Sigmoid colon (tissue), 7 donors: ENCODE data around the gene PLP2. TPM values are rescaled to one million over a fixed set of nuclear protein-coding genes. Genes with fewer than 3 reads are reported as not detected.

Experiments used
- DNase-seq: peaks from one replicate; pipeline ENCODE4 v3.0.0-alpha.2; 2019
- H3K27ac ChIP-seq, 4 donors: fragments of 200-600 bp; sonication (generic); one replicate each; pipeline ENCODE4 v1.5.1; 2016 to 2019; ENCODE audit warnings: mild to moderate bottlenecking in 1 of 4
- H3K27me3 ChIP-seq, 3 donors: fragments of 200-600 bp; sonication (generic); one replicate each; pipeline ENCODE4 v1.5.1; 2019; ENCODE audit warnings: mild to moderate bottlenecking in 1 of 3
- H3K36me3 ChIP-seq, 4 donors: fragments of 200-600 bp; sonication (generic); one replicate each; pipeline ENCODE4 v1.5.1; 2016 to 2019
- H3K4me1 ChIP-seq, 4 donors: fragments of 200-600 bp; sonication (generic); one replicate each; pipeline ENCODE4 v1.5.1; 2017 to 2019
- H3K4me3 ChIP-seq, 4 donors: fragments of 200-600 bp; sonication (generic); one replicate each; pipeline ENCODE4 v1.5.1; 2017 to 2019; ENCODE audit warnings: mild to moderate bottlenecking in 2 of 4, moderate library complexity in 1 of 4
- H3K9me3 ChIP-seq, 4 donors: fragments of 200-600 bp in 3 of 4; sonication (generic) in 3 of 4; one replicate each; pipeline versions ENCODE4 v1.5.1 to v1.6.1; 2013 to 2019
- CTCF ChIP-seq, 4 experiments: fragments of 450-650 bp in 3 of 4; fragments of 200-600 bp in 1 of 4; IDR thresholded peaks; one replicate each; pipeline ENCODE4 v1.5.1; 2016 to 2019; ENCODE audit warnings: antibody characterized with exemption in 4 of 4, mild to moderate bottlenecking in 3 of 4, moderate library complexity in 2 of 4
- EP300 ChIP-seq, 4 donors: sonication (generic); formaldehyde crosslinking; IDR thresholded peaks; one replicate each; pipeline ENCODE4 v1.6.1; 2017; ENCODE audit warnings: antibody characterized with exemption in 4 of 4
- POLR2A ChIP-seq, 2 donors: fragments of 450-650 bp; IDR thresholded peaks; one replicate each; pipeline ENCODE4 v1.6.1; 2016; ENCODE audit warnings: antibody characterized with exemption in 2 of 2, mild to moderate bottlenecking in 2 of 2, moderate library complexity in 2 of 2
- POLR2AphosphoS5 ChIP-seq, 4 donors: sonication (generic); formaldehyde crosslinking; IDR thresholded peaks; one replicate each; pipeline ENCODE4 v1.6.1; 2017; ENCODE audit warnings: antibody characterized with exemption in 4 of 4
- WGBS, 2 donors: extraction: QIAGEN DNeasy Blood & Tissue Kit; methylation state at CpG; one replicate each; pipeline ENCODE4 v1.1.7; 2013; 5-methylcytosine and 5-hydroxymethylcytosine counted together
- intact Hi-C: fragments of 100-400 bp; cut with DNase I; formaldehyde crosslinking; loops from one replicate; pipeline ENCODE4 v1.15.1; 2023
- polyA plus RNA-seq, 3 donors: library from polyadenylated mRNA; stranded (reverse); fragments of 200-250 nt; gene quantifications; one replicate each; pipeline ENCODE4 v1.2.3, GENCODE V29; 2013
- total RNA-seq, 4 donors: library from RNA; depleted of rRNA; stranded (reverse); fragments of >200 nt; gene quantifications; one replicate each; pipeline ENCODE4 v1.1.0, GENCODE V29; 2016
- donor health status: healthy with polysubstance abuse.
- donor health status: Bipolar disorder and iron deficiency.
- donor health status: healthy.

The PLP2 gene
- total and polyA plus RNA-seq, 7 donors: 39.0 to 185 (median 61.7) TPM

DNA sequence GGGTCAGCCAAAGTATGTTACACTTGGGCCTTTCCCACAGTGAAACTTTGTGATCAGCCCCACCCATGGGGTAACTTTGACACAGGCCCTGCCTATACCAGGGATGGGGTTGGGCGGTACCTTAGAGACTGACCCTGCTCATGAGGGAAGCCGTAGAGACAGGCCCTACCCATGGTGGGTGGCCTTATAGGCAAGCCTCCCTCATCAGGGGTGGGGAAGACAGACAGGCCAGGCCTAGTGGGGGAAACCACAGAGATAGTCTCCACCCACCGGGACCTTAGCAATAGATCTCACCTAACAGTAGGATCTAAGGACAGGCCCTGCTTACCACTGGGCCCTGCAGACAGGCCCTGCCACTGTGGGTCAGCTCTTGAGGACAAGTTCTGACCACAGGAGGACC is 6.8 kb downstream of the PLP2 start:
- WGBS, 2 donors: 97% methylated on average over 3 of the region's 3 CpGs
- Histone ChIP-seq H3K9me3 (no peaks in the 10 kb centered on the region), H3K4me3 (no peak overlapping the region), H3K27ac (no peak overlapping the region), H3K4me1 (peaks cover 0 to 12% (median 5%) of the 10 kb centered on the region in 4 donors), H3K36me3 (peaks cover 0 to 26% (median 5%) of the 10 kb centered on the region in 4 donors), H3K27me3 (no peaks in the 10 kb centered on the region)
- TF ChIP-seq POLR2A (IDR thresholded peaks at IDR 0.05) (no peak), EP300 (IDR thresholded peaks at IDR 0.05) (no peak), CTCF (IDR thresholded peaks at IDR 0.05) (no peak)
- peak; percentile 62 for DNase-seq
- intact Hi-C loops: no loop called here

DNA sequence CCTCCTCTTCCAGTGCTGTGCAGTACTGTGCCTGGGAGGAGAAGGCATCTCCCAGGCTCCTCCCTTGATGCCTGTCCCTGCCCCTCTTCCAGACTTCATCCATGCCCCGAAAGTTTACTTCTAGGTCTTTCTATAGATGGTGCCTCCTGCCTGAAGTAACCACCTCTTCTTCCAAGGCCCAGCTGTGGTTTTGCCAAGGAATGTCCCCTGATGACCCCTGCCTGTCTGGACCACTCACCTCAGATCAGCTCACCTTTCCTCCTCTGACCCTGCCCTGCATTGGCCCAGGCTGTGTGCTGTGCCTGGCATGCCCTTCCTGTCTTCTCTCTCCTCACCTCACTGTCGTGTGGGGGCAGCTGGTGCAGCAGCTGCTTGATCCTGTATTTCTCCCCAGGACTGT is 7.7 kb downstream of the PLP2 start:
- intact Hi-C loops: no loop called here
- no peak for DNase-seq
- Histone ChIP-seq H3K4me1 (peaks cover 0 to 17% (median 11%) of the 10 kb centered on the region in 4 donors), H3K27ac (no peak overlapping the region), H3K27me3 (no peaks in the 10 kb centered on the region), H3K9me3 (no peaks in the 10 kb centered on the region), H3K36me3 (peaks cover 0 to 26% (median 3%) of the 10 kb centered on the region in 4 donors), H3K4me3 (no peak overlapping the region)
- TF ChIP-seq EP300 (IDR thresholded peaks at IDR 0.05): no peak
- no peak for TF ChIP-seq POLR2A (IDR thresholded peaks at IDR 0.05)
- no peak for TF ChIP-seq POLR2AphosphoS5 (IDR thresholded peaks at IDR 0.05)
- TF ChIP-seq CTCF (IDR thresholded peaks at IDR 0.05): no peak
- WGBS, 2 donors: 91 to 93% methylated on average over 2 of the region's 2 CpGs

DNA sequence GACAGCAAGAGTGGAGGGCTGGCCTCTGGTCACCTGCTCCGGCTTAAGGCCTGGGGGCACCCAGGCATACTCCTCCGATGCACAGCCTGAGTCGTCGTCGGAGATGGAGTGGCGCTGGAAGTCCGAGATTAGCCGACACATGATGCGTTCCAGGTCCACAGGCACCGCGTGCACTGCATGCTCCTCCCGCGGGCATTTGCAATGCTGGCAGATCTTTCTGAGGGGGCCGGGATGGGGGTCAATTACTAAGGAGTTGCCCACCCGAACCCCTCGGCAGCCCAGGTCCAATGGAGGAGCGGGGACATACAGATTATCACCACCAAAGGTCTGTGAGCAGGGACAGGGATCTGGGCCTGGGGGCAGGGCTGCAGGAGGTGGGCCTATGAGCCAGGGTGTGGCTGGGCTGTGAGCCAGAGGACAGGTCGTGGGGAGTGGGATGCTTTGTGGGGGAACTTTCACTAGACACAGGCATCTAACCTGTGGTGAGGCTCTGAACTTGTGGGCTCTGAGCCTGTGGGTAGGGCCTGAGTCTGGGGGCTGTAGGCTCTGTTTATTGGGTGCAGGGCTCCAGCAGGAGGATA is 12.1 kb downstream of the PLP2 start:
- Histone ChIP-seq H3K4me1 (peaks cover 0 to 16% (median 14%) of the 10 kb centered on the region in 4 donors), H3K36me3 (peaks cover 0 to 9% (median 0%) of the 10 kb centered on the region in 4 donors), H3K9me3 (no peaks in the 10 kb centered on the region), H3K27ac (peak overlapping the region; percentile 80 to 88 (median 83)), H3K27me3 (no peaks in the 10 kb centered on the region), H3K4me3 (peak overlapping the region in 1 of 4 donors; percentile 60)
- TF ChIP-seq POLR2AphosphoS5 (IDR thresholded peaks at IDR 0.05) (no peak), EP300 (IDR thresholded peaks at IDR 0.05) (no peak), POLR2A (IDR thresholded peaks at IDR 0.05) (no peak), CTCF (IDR thresholded peaks at IDR 0.05) (no peak)
- DNase-seq: peak; percentile 73
- intact Hi-C loops: no loop called here
- 85 to 90% methylated on average over 18 of the region's 18 CpGs for WGBS, 2 donors

DNA sequence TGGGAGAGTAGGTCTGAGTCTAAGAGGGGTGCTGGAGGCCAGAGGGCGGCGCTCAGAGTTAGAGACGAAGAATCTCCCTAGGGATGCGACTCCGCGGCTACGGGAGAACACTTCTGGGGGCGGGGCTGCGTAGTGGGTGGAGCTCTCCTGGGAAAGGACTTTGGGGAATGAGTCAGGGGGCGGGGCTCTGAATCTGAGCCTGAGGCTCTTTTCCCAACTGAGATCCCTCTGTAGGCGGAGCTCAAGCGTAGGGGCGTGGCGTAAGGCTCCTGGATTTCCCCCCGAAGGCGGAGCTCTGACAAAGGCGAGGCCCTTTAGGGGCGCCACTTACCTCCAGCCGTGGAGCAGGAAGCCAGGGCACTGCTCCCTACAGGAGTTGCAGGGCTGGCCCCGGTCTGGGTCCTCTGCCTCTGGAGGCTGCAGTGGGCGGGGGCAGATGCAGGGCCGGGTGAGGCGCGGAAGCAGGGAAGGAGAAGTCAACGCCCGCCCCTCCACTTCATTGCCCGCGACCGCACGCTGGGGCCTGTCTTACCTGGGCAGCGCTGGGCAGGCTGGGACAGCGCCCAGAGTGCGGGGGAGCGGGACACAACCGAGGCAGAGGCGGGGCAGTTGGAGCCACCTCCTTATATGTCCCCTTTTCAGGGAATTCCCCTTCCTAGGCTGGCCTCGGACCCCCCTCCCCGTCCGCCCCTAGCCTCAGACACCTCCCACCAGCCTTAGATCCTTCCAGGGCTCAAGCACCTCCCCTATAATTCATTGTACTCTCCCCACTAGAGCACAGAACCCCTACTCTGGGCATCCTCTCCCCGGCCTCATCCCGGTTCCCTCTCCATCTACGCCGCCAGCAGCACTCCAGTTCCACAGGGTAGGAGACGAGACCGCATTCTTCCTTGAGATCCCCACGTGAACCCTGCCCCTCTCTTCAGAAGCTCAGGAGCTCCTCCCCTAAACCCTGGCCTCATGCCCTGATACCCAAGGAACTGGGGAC is 12.9 kb downstream of the PLP2 start:
- H3K27ac ChIP-seq: peak overlapping the region; percentile 80 to 88 (median 83)
- peak overlapping the region; percentile 33 to 60 (median 56) for H3K4me3 ChIP-seq
- H3K36me3 ChIP-seq: peaks cover 0 to 9% (median 0%) of the 10 kb centered on the region in 4 donors
- peak; percentile 73 to 84 (median 82) for TF ChIP-seq POLR2AphosphoS5 (IDR thresholded peaks at IDR 0.05)
- TF ChIP-seq CTCF (IDR thresholded peaks at IDR 0.05): no peak
- TF ChIP-seq EP300 (IDR thresholded peaks at IDR 0.05): no peak
- TF ChIP-seq POLR2A (IDR thresholded peaks at IDR 0.05): peak; percentile 45 to 77
- DNase-seq: peak; percentile 97
- intact Hi-C loops: no loop called here
- no peaks in the 10 kb centered on the region for H3K27me3 ChIP-seq
- H3K4me1 ChIP-seq: peaks cover 0 to 18% (median 14%) of the 10 kb centered on the region in 4 donors
- WGBS, 2 donors: 4 to 12% methylated on average over 46 of the region's 46 CpGs
- no peaks in the 10 kb centered on the region for H3K9me3 ChIP-seq
